Mesodermal cell (in vitro differentiated cells): ENCODE results near the gene DPP6.

Source experiments
- H3K27ac ChIP-seq: 2 replicates; pipeline ENCODE4 v1.7.0; 2013; ENCODE audit warnings: mild to moderate bottlenecking, low read depth, low read length, moderate library complexity; ENCODE audit not compliant: severe bottlenecking
- H3K36me3 ChIP-seq: 2 replicates; pipeline ENCODE4 v1.7.1; 2013; ENCODE audit warnings: mild to moderate bottlenecking, low read length, moderate library complexity; ENCODE audit not compliant: control insufficient read depth, insufficient read depth
- H3K4me1 ChIP-seq: one replicate; pipeline ENCODE4 v1.7.1; 2013; ENCODE audit warnings: mild to moderate bottlenecking, low read length; ENCODE audit not compliant: insufficient read depth, control insufficient read depth, poor library complexity, severe bottlenecking
- H3K4me3 ChIP-seq: 2 replicates; pipeline ENCODE4 v1.7.0; 2013; ENCODE audit warnings: low read length, control low read depth, mild to moderate bottlenecking; ENCODE audit not compliant: insufficient read depth, poor library complexity, severe bottlenecking; ENCODE audit errors: extremely low read depth
- H3K9me3 ChIP-seq: 2 replicates; pipeline ENCODE4 v1.7.1; 2013; ENCODE audit warnings: mild to moderate bottlenecking, low read length, moderate library complexity; ENCODE audit not compliant: control insufficient read depth
- WGBS, 2 experiments: methylation state at CpG; one replicate each; pipeline ENCODE4 v1.1.5; 2013; ENCODE audit warnings: missing lambda C conversion rate in 2 of 2; ENCODE audit not compliant: insufficient coverage in 2 of 2; 5-methylcytosine and 5-hydroxymethylcytosine counted together

DPP6 gene

GRCh38 chr7:154409703-154410311 lies 357.6 kb downstream of the DPP6 start:
- no peaks in the 10 kb centered on the region for H3K36me3 ChIP-seq
- no peak overlapping the region for H3K4me3 ChIP-seq
- H3K27ac ChIP-seq = no peak overlapping the region
- WGBS, 2 experiments = 72 to 89% methylated on average over 1 to 4 of the region's 5 CpGs
- H3K9me3 ChIP-seq = no peaks in the 10 kb centered on the region
- no peaks in the 10 kb centered on the region for H3K4me1 ChIP-seq

GRCh38 chr7:154412105-154412504 lies 359.9 kb downstream of the DPP6 start:
- H3K27ac ChIP-seq = no peak overlapping the region

DNA sequence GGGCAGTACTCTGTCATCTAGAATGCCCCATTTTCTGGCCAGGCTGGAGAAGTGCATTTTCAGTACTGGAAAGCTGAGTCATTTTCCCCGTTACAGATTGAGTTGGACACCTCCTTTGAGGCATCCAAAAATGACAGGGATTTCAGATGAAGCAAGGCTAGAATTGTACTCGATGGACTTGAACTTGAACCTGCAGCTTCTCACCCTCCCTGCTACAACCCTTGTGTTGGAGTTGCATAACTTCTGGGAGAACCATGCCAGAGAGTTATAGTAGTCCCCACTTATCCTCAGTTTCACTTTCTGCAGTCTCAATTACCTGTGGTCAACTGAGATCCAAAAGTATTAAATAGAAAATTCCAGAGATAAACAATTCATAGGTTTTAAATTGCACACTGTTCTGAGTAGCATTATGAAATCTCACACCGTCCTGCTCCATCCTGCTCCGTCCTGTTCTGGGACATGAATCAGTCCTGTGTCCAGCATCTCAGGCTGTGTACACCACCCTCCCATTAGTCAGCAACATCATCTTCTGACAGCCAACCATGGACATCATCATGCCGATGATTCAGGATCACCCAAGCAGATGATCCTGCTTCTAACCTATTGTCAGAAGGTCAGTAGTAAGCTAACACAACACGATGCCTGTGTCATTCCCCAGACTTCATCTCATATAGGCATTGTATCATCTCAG lies 363.7 kb downstream of the DPP6 start:
- Histone ChIP-seq H3K4me3 (no peak overlapping the region), H3K36me3 (no peaks in the 10 kb centered on the region), H3K27ac (no peak overlapping the region), H3K9me3 (no peaks in the 10 kb centered on the region), H3K4me1 (no peaks in the 10 kb centered on the region)
- 87 to 97% methylated on average over 3 to 5 of the region's 6 CpGs for WGBS, 2 experiments

More at GRCh38 chr7:154412105-154412504, 359.9 kb downstream of the DPP6 start:
- Histone ChIP-seq H3K36me3 (no peaks in the 10 kb centered on the region), H3K4me1 (no peaks in the 10 kb centered on the region), H3K4me3 (no peak overlapping the region), H3K9me3 (no peaks in the 10 kb centered on the region)
- WGBS, 2 experiments = 75 to 80% methylated on average over 1 to 2 of the region's 2 CpGs

DNA sequence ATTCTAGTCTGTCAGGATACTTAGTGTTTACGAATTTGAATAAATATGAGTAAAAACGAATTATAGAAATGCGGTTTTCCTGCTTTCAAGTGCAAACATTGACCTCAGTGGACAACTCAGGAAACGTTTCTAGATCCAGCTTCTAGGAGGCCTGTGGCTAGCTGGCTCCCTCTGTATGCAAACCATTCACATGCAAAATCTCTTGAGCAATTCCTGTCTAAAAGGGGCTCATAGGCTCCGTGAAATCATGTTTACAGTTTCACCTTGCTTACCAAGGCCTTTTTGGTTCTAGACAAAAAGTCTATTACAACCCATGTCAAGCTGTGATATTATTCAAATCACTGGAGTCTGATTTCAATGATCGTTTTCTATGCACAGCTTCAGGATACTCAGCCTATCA lies 364.5 kb downstream of the DPP6 start:
- H3K27ac ChIP-seq = no peak overlapping the region
- WGBS, 2 experiments = 17 to 53% methylated on average over 2 to 3 of the region's 6 CpGs
- H3K9me3 ChIP-seq = no peaks in the 10 kb centered on the region
- no peaks in the 10 kb centered on the region for H3K36me3 ChIP-seq
- H3K4me1 ChIP-seq = no peaks in the 10 kb centered on the region
- no peak overlapping the region for H3K4me3 ChIP-seq

DNA sequence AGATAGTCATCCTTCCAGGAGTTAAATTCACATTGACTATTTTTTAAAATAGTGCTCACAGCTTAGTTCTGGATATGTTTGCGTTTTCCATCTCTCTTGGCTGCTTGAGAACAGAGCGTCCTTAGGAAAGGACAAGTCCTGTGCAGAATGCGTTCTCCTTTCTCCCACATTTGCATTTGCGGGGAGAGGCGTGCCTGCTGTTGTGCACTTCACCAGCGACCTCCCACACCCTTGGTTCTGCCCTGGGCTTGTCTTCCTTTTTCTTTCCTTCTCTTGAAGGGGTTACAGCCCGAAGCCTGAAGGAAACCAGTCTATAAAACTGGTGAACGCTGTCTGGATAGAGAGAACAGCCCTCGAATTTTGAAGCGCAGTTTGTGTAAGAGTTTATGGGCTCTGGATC lies 367.1 kb downstream of the DPP6 start:
- H3K9me3 ChIP-seq = no peaks in the 10 kb centered on the region
- no peaks in the 10 kb centered on the region for H3K4me1 ChIP-seq
- H3K27ac ChIP-seq = no peak overlapping the region
- no peak overlapping the region for H3K4me3 ChIP-seq
- 85 to 91% methylated on average over 6 to 7 of the region's 10 CpGs for WGBS, 2 experiments
- H3K36me3 ChIP-seq = no peaks in the 10 kb centered on the region

GRCh38 chr7:154423231-154423630 lies 371.0 kb downstream of the DPP6 start:
- Histone ChIP-seq H3K27ac (no peak overlapping the region), H3K36me3 (no peaks in the 10 kb centered on the region), H3K4me1 (no peaks in the 10 kb centered on the region), H3K4me3 (no peak overlapping the region), H3K9me3 (no peaks in the 10 kb centered on the region)
- 80 to 93% methylated on average over 2 of the region's 4 CpGs for WGBS, 2 experiments

DNA sequence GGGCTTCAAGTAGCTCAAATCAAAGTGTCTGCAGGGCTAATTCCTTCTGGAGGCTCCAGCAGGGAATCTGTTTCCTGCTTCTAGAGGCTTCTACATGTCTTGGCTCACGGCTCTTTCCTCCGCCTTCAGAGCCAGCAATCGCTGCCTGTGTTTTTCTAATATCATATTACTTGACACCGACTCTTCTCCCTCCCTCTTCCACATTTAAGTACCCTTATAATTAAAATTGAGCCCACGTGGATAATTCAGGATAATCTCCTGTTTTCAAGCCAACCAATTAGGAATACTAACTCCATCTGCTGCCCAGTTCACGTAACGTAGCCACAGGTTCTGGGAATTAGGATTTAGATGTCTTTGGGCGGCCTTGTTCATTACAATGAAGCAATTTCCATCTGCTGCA lies 372.2 kb downstream of the DPP6 start:
- Histone ChIP-seq H3K9me3 (no peaks in the 10 kb centered on the region), H3K27ac (no peak overlapping the region), H3K36me3 (no peaks in the 10 kb centered on the region), H3K4me3 (no peak overlapping the region), H3K4me1 (no peaks in the 10 kb centered on the region)
- WGBS, 2 experiments = 63 to 72% methylated on average over 8 of the region's 8 CpGs

DNA sequence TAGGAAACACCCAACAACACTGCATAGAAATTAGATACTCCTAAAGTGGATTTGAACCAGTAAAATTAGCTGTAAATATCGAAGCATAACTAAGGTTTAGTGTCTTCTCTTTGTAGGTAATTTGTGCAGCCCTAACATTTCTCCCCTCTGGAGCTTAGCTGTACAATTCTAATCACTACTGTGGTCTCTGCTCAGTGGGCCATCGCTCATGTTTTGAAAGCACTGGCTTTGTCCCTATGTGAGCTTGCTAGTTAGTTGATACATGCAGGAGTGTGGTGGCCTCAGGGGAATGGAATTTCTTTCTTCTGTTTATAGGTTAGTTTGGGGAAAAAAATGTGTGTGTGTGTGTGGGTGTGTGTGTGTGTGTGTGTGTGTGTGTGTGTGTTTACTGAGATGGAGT lies 373.1 kb downstream of the DPP6 start:
- WGBS, 2 experiments = 100% methylated on average over 1 of the region's 2 CpGs; no CpG with 5 or more reads in 1 of the 2 experiments
- Histone ChIP-seq H3K27ac (no peak overlapping the region), H3K9me3 (no peaks in the 10 kb centered on the region), H3K36me3 (no peaks in the 10 kb centered on the region), H3K4me3 (no peak overlapping the region), H3K4me1 (no peaks in the 10 kb centered on the region)

- Histone ChIP-seq H3K27ac (no peak overlapping the region), H3K9me3 (no peaks in the 10 kb centered on the region)
- WGBS, 2 experiments = no CpG with 5 or more reads among the region's 3 CpGs
Observed at GRCh38 chr7:154426778-154427177, 374.6 kb downstream of the DPP6 start.

DNA sequence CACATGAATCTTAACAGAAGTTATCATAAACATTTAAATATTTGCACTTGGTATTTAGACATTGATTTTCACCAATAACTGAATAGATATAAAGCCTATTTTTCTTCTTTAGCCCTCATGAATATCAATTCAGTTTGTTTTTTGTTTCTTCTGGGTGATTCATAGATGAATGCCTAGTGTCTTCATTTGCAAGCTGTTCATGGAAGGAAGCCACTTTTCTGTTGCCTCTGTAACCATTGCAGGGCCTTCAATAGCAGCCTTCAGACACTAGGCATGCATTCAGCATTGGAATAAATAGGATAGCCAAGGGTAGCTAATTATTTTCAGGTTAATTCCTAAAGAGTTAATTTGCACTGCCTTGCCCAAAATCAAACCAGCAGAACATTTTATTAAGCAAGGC lies 375.3 kb downstream of the DPP6 start:
- Histone ChIP-seq H3K4me3 (no peak overlapping the region), H3K27ac (no peak overlapping the region), H3K4me1 (no peaks in the 10 kb centered on the region), H3K9me3 (no peaks in the 10 kb centered on the region), H3K36me3 (no peaks in the 10 kb centered on the region)

More at GRCh38 chr7:154426778-154427177, 374.6 kb downstream of the DPP6 start:
- no peak overlapping the region for H3K4me3 ChIP-seq
- H3K4me1 ChIP-seq = no peaks in the 10 kb centered on the region
- H3K36me3 ChIP-seq = no peaks in the 10 kb centered on the region

- no peaks in the 10 kb centered on the region for H3K4me1 ChIP-seq
- 87% methylated on average over 18 to 19 of the region's 20 CpGs for WGBS, 2 experiments
- no peak overlapping the region for H3K27ac ChIP-seq
- H3K4me3 ChIP-seq = no peak overlapping the region
- no peaks in the 10 kb centered on the region for H3K9me3 ChIP-seq
- H3K36me3 ChIP-seq = no peaks in the 10 kb centered on the region
Observed at GRCh38 chr7:154429666-154430404, 377.6 kb downstream of the DPP6 start.
